Cortex of kidney (tissue), 1 donor: ENCODE data around the gene ZNF813.
"Not testable (repeated sequence)": the region's sequence is repeated elsewhere in the genome, so short reads cannot be mapped to it uniquely, and the experiment has no call there.

Experiments used
- DNase-seq: peaks from one replicate; lab custom pipeline; 2025; lab: John Stamatoyannopoulos, UW

ZNF813 gene

GRCh38 chr19:53483751-53484150 lies 16.2 kb downstream of the ZNF813 start:
- DNase-seq, result not testable (repeated sequence)

GRCh38 chr19:53485046-53486004 lies 17.8 kb downstream of the ZNF813 start:
- no peak for DNase-seq

- DNase-seq, result no peak
Measured at GRCh38 chr19:53492153-53492552, 24.6 kb downstream of the ZNF813 start.

- DNase-seq, result not testable (repeated sequence)
Measured at GRCh38 chr19:53497311-53498023, 29.9 kb downstream of the ZNF813 start.

GRCh38 chr19:53498024-53498395 lies 30.5 kb downstream of the ZNF813 start:
- not testable (repeated sequence) for DNase-seq

- not testable (repeated sequence) for DNase-seq
Measured at GRCh38 chr19:53503151-53503550, 35.6 kb downstream of the ZNF813 start.

GRCh38 chr19:53503671-53504364 lies 36.3 kb downstream of the ZNF813 start:
- not testable (repeated sequence) for DNase-seq

- DNase-seq, result not testable (repeated sequence)
Measured at GRCh38 chr19:53504365-53504703, 36.8 kb downstream of the ZNF813 start.

- DNase-seq, result no peak
Measured at GRCh38 chr19:53504885-53505284, 37.4 kb downstream of the ZNF813 start.

- no peak for DNase-seq
Measured at GRCh38 chr19:53506728-53507127, 39.2 kb downstream of the ZNF813 start.

GRCh38 chr19:53507523-53508442 lies 40.2 kb downstream of the ZNF813 start:
- DNase-seq, result no peak

GRCh38 chr19:53509443-53509842 lies 41.9 kb downstream of the ZNF813 start:
- DNase-seq, result no peak

GRCh38 chr19:53509845-53510244 lies 42.3 kb downstream of the ZNF813 start:
- no peak for DNase-seq

GRCh38 chr19:53511357-53511756 lies 43.8 kb downstream of the ZNF813 start:
- no peak for DNase-seq

GRCh38 chr19:53511933-53512374 lies 44.4 kb downstream of the ZNF813 start:
- DNase-seq, result no peak

GRCh38 chr19:53515047-53515446 lies 47.5 kb downstream of the ZNF813 start:
- DNase-seq, result not testable (repeated sequence)

GRCh38 chr19:53517114-53517741 lies 49.7 kb downstream of the ZNF813 start:
- DNase-seq, result no peak

GRCh38 chr19:53518121-53518520 lies 50.6 kb downstream of the ZNF813 start:
- no peak for DNase-seq

- DNase-seq, result no peak
Measured at GRCh38 chr19:53518716-53519115, 51.2 kb downstream of the ZNF813 start.

GRCh38 chr19:53519446-53519845 lies 51.9 kb downstream of the ZNF813 start:
- DNase-seq, result no peak

GRCh38 chr19:53520163-53520546 lies 52.6 kb downstream of the ZNF813 start:
- DNase-seq, result no peak
